Measurements from ENCODE around the gene ZDHHC3.

GRCh38 chr3:45012577-45012976 is 36.6 kb upstream of the ZDHHC3 start:
- TF ChIP-seq CTCF (IDR thresholded peaks at IDR 0.05) (no peak), POLR2A (IDR thresholded peaks at IDR 0.05) (no peak), EP300 (IDR thresholded peaks at IDR 0.05) (no peak)

Data from tibial nerve (tissue), 4 donors.